HCT116 (cell line): ENCODE data around the gene RNF13.

Experiments used
- CEBPB ChIP-seq: IDR thresholded peaks from 2 replicates; pipeline ENCODE4 v1.6.1; 2012; ENCODE audit warnings: low read depth
- CTCF ChIP-seq, 3 experiments: fragments of 200-600 bp in 1 of 3; sonication (generic) in 1 of 3; IDR thresholded peaks in 2 of 3; conservative IDR thresholded peaks in 1 of 3; 2 replicates each; pipeline ENCODE4 v1.5.1; 2012 to 2017; ENCODE audit warnings: low read depth in 2 of 3, low read length in 2 of 3, antibody characterized with exemption in 1 of 3, borderline replicate concordance in 1 of 3, control low read depth in 1 of 3, mild to moderate bottlenecking in 1 of 3, mixed read lengths in 1 of 3, mixed run types in 1 of 3, moderate library complexity in 1 of 3; ENCODE audit not compliant: insufficient read depth in 1 of 3
- EZH2 ChIP-seq: fragments of 200-600 bp; sonication (generic); IDR thresholded peaks from 2 replicates; pipeline ENCODE4 v1.6.1; 2017; ENCODE audit warnings: antibody characterized with exemption, mixed run types
- MAX ChIP-seq: IDR thresholded peaks from 2 replicates; pipeline ENCODE4 v1.6.1; 2012
- POLR2A ChIP-seq: IDR thresholded peaks from 2 replicates; pipeline ENCODE4 v1.7.0; 2011; ENCODE audit warnings: borderline replicate concordance; ENCODE audit not compliant: insufficient read depth, insufficient read length; ENCODE audit errors: extremely low read depth
- POLR2AphosphoS5 ChIP-seq: IDR thresholded peaks from 2 replicates; pipeline ENCODE4 v1.6.1; 2011; ENCODE audit warnings: mild to moderate bottlenecking, low read depth, low read length, moderate library complexity
- RAD21 ChIP-seq: IDR thresholded peaks from 2 replicates; pipeline ENCODE4 v1.6.1; 2012; ENCODE audit warnings: low read depth, mild to moderate bottlenecking
- REST ChIP-seq: IDR thresholded peaks from 2 replicates; pipeline ENCODE4 v1.6.1; 2012; ENCODE audit warnings: low read depth
- TCF7L2 ChIP-seq: IDR thresholded peaks from 2 replicates; pipeline ENCODE4 v1.7.0; 2011; ENCODE audit warnings: borderline replicate concordance, inconsistent platforms; ENCODE audit not compliant: insufficient read depth, insufficient read length; ENCODE audit errors: extremely low read depth
- ZBTB33 ChIP-seq: IDR thresholded peaks from 2 replicates; pipeline ENCODE4 v1.6.1; 2011; ENCODE audit warnings: mild to moderate bottlenecking, low read length, moderate library complexity; ENCODE audit not compliant: insufficient replicate concordance; ENCODE audit errors: extremely low read depth
- ZNF274 ChIP-seq: fragments of 200-500 bp; sonication (Bioruptor generic); IDR thresholded peaks from 2 replicates; pipeline ENCODE4 v1.6.1; 2014; ENCODE audit warnings: mild to moderate bottlenecking, low read depth, low read length, inconsistent platforms

GRCh38 chr3:149955449-149955848 lies 142.4 kb downstream of the RNF13 start:
- TF ChIP-seq EZH2 (no peak), REST (no peak), CTCF (IDR thresholded peaks at IDR 0.05 in 2 of 3, conservative IDR thresholded peaks at IDR 0.05 in 1 of 3; ENCODE audit: borderline replicate concordance in 1 of 3, insufficient read depth in 1 of 3, low read depth in 2 of 3, low read length in 2 of 3) (no peak), MAX (no peak), POLR2AphosphoS5 (no peak), POLR2A (no peak), TCF7L2 (no peak), ZBTB33 (no peak), CEBPB (no peak), RAD21 (no peak), ZNF274 (no peak)
